Omental fat pad (tissue), 4 donors: ENCODE results near the gene DMPK. TPM values are rescaled to one million over a fixed set of nuclear protein-coding genes. Genes with fewer than 3 reads are reported as not detected.
A peak's percentile ranks its signal among the peaks of the same experiment; 100 is the strongest.

Source experiments
- ATAC-seq: fragments of 150-250 bp; one replicate; pipeline ENCODE4 v1.9.1; 2016; ENCODE audit warnings: mild to moderate bottlenecking, moderate library complexity; ENCODE audit not compliant: low FRiP score
- DNase-seq: peaks from one replicate; pipeline ENCODE4 v3.0.0-alpha.2; 2019; ENCODE audit warnings: low spot score
- total RNA-seq, 4 donors: library from RNA; depleted of rRNA; stranded (reverse); fragments of >200 nt; gene quantifications; one replicate each; pipeline ENCODE4 v1.1.0, GENCODE V29; 2016
- TF ChIP-seq, protein P1 (sequence below), 3 donors: fragments of 450-650 bp; IDR thresholded peaks; one replicate each; pipeline ENCODE4 v1.5.1; 2016 to 2017; ENCODE audit warnings: antibody characterized with exemption in 3 of 3, mild to moderate bottlenecking in 3 of 3, moderate library complexity in 2 of 3

The DMPK gene
- total RNA-seq, 4 donors from 2014 or later = 9.4 to 30.1 (median 23.2) TPM

DNA sequence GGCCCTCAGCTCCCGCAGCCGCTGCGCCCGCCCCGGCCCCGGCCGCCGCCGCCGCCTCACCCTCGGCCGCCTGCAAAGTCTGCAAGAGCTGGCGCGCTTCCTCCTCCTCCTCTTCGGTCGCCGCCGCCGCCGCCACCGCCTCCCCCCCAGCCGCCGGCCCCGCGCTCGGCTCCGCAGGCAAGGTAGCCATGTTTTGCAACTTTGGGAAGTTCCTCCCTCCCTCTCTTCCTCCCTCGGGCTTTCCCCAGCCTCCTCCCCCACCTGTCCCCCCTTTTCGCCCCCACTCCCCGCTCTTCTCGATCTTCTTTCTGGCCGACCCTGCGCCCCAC, 13.7 kb downstream of the DMPK start:
- DNase-seq (no peak), ATAC-seq (no peak)
- TF ChIP-seq, protein P1, sequence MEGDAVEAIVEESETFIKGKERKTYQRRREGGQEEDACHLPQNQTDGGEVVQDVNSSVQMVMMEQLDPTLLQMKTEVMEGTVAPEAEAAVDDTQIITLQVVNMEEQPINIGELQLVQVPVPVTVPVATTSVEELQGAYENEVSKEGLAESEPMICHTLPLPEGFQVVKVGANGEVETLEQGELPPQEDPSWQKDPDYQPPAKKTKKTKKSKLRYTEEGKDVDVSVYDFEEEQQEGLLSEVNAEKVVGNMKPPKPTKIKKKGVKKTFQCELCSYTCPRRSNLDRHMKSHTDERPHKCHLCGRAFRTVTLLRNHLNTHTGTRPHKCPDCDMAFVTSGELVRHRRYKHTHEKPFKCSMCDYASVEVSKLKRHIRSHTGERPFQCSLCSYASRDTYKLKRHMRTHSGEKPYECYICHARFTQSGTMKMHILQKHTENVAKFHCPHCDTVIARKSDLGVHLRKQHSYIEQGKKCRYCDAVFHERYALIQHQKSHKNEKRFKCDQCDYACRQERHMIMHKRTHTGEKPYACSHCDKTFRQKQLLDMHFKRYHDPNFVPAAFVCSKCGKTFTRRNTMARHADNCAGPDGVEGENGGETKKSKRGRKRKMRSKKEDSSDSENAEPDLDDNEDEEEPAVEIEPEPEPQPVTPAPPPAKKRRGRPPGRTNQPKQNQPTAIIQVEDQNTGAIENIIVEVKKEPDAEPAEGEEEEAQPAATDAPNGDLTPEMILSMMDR (IDR thresholded peaks at IDR 0.05) = no peak

DNA sequence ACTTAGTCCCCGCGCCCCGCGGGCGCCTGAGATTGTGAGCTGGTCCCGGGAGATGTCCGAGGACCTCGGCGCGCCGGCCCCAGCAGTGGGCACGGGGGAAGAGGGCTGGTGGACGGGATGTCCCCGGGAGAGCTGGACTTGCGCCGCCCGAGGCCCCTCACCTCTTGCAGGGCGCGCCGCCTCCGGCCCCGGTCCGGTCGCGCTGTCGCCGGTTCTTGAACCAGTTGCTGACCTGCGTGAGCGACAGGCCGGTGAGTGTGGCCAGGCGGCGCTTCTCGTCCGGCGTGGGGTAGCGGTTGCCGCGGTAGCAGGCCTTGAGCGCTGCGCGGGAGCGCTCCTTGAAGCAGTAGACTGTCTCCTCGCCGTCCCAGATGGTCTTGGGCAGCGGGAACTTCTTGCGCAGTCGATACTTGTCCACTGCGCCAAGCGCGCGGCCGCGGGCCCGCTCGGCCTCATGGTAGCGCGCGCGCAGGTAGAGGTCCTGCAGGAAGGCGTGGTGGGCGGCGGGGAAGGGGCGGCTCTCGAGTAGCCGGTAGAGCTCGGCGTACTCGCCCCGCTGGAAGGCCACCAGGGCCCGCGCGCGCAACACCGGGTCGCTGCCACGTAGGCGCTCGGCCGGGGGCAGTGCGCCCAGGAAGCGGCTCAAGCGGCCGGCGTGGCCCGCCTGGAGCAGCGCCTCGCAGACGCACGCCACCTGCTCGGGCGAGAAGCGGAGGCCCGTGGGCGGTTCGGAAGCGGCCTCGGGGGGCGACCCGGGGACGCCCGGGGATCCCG, 14.2 kb downstream of the DMPK start:
- ATAC-seq = no peak
- DNase-seq = no peak
- TF ChIP-seq, protein P1 (IDR thresholded peaks at IDR 0.05) = no peak

DNA sequence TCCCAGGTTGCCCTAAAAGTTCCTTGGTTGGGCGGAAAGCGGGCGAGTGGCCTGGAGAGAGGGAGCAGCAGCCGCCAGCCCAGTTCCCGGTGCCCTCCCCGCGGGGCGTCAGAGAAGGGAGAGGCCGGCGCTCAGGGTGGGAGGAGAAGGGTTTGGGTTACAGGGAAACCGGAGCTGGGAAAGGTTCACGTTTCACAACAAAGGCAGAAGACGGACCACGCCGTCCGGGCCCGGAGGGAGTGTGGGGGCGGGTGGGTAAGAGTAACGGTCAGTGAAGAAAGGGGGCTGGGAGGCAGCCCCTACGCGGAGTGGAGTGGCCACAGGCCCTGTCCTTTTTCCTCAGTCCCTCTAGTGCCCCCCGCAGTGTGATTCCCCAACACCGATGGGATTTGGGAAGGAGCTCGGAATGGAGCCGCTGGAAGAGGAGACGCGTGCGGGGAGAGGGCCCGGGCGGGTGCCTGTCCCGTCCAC, 14.8 kb downstream of the DMPK start:
- TF ChIP-seq, protein P1 (IDR thresholded peaks at IDR 0.05) = no peak
- DNase-seq (peak; percentile 55), ATAC-seq (peak; percentile 34)

DNA sequence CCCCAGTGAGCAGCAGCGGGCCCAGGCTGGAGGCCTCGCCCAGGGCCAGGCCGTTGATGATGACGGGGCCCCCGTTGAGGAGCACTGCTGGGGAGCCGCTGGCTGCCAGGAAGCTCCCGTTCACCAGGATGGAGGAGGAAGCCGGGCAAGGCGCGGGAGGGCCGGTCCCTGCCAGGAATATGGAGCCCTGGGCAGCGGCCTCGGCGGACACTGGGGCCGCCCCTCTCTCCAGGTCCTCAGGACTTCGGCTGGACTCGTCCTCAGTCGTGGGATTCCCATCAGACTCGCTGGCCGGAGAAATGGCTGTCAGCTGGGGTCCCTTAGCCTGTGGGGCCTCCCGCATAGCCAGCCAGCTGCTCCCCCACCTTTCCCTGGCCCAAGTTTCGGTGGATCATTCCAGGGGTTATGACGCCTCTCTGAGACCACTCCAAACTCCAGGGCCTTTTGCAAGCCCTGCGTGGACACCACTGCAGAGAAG, 15.4 kb downstream of the DMPK start:
- TF ChIP-seq, protein P1 (IDR thresholded peaks at IDR 0.05) = no peak

DNA sequence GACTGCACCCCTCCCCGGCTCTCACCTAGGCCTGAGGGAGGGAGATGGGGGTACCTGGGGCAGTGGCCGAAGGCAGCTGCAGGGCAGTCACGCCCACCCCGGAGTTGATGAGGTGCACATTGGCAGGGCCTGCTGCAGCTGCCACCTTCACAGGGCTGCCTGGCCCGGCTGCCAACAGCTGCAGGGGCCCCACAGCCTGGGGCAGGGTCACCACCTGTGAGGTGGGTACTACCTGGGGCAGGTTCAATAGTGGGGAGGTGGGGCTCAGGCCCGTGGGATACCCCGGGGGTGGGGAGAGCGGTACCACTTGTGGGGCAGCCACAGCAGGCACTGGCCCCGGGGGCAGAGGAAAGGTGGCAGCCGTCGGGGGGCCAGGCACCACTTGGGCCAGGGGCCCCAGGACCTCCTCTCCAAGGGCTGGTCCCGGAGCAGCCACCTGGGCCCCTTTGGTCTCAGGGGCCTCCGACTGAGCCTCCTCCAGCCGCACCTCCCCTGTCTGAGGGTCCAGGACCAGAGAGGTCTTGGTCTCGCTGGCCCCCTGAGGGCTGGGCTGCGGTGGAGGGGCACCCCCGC, 15.9 kb downstream of the DMPK start:
- DNase-seq = no peak
- no peak for ATAC-seq
- TF ChIP-seq, protein P1 (IDR thresholded peaks at IDR 0.05) = no peak

More for the DNA sequence above, 15.4 kb downstream of the DMPK start:
- ATAC-seq (no peak), DNase-seq (no peak)

DNA sequence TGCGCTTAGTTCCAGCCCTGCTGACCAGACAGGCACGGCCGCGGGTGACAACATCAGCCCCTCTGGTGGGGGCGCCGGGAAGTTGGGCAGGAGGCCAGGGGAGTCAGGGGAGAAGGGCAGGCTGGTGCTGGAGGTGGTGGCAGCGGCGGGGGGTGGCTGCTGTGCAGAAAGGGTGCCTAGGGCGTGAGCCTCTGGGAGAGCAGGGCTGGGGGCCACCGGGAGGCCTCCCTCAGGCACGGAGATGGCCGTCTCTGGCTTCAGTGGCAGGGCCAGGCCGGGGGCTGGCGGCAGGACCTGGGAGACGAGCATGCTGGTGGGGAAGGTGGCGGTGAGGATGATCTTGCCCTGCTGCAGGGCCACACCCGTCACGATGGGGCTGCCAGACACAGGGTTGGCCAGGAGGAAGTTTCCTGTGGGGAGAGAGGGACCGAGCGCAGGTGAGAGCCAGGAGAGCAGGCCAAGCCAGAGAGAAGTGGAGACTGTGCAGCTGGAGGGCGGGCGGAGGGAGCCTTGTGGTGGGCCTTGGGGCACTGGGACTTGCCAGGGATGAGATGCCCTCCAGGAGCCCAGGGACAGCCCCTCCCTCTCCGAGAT, 16.5 kb downstream of the DMPK start:
- TF ChIP-seq, protein P1 (IDR thresholded peaks at IDR 0.05) = no peak
- no peak for DNase-seq
- no peak for ATAC-seq
